ENCODE results near the gene UBE3B.

Gene UBE3B

DNA sequence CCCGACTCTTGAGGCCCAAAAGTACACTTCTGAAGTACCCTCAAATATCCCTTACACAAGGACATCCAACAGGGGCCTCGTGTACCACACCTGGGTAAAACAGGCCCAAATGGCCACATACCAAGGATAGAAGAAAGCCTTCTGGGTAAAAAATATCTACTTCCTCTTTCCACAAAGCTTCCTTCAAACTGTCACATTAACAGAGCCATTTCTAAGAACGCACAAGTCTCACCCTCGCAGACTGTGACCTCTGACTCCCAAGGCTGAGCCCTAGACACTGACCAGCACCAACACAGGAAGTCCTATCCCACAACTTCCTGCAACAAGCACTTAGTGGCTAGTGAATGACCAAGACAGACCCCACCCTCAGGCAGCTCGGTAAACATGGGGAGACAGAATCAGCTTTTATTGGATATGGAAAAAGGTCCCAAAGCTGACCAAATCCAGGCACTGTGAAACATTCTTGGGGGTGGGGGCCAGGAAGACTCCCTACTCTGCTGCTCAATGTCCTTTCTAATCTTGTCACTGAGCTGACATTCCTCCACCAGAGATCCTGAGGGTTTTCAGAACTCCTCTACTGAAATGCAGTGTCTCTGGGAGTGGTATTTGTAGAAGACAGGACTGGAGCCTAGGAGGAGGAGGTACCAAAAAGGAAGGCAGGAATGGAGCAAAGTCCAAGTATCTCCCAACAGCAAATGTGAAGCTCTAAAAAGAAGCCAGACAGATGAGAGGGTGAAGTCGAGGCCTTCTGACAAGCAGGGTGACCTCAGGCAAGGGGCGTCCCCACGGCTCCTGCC, 16.2 kb upstream of the UBE3B start:
- H3K36me3 ChIP-seq (ENCODE audit: control insufficient read depth, insufficient read depth, low read length), result peaks cover 5% of the 10 kb centered on the region
- H3K9me3 ChIP-seq (ENCODE audit: control insufficient read depth, low read length), result no peaks in the 10 kb centered on the region
- peaks cover 58% of the 10 kb centered on the region for H3K4me1 ChIP-seq (ENCODE audit: control insufficient read depth, insufficient read depth, low read length)
- no peaks in the 10 kb centered on the region for H3K27me3 ChIP-seq (ENCODE audit: control insufficient read depth, insufficient read depth, low read length, poor library complexity, severe bottlenecking)
- H3K4me3 ChIP-seq (ENCODE audit: insufficient read depth, low read depth, low read length), result no peak overlapping the region
- H3K27ac ChIP-seq (ENCODE audit: insufficient read depth, low read depth, low read length, poor library complexity, severe bottlenecking), result no peak overlapping the region
- 89% methylated on average over 8 of the region's 8 CpGs for WGBS, 2 experiments

DNA sequence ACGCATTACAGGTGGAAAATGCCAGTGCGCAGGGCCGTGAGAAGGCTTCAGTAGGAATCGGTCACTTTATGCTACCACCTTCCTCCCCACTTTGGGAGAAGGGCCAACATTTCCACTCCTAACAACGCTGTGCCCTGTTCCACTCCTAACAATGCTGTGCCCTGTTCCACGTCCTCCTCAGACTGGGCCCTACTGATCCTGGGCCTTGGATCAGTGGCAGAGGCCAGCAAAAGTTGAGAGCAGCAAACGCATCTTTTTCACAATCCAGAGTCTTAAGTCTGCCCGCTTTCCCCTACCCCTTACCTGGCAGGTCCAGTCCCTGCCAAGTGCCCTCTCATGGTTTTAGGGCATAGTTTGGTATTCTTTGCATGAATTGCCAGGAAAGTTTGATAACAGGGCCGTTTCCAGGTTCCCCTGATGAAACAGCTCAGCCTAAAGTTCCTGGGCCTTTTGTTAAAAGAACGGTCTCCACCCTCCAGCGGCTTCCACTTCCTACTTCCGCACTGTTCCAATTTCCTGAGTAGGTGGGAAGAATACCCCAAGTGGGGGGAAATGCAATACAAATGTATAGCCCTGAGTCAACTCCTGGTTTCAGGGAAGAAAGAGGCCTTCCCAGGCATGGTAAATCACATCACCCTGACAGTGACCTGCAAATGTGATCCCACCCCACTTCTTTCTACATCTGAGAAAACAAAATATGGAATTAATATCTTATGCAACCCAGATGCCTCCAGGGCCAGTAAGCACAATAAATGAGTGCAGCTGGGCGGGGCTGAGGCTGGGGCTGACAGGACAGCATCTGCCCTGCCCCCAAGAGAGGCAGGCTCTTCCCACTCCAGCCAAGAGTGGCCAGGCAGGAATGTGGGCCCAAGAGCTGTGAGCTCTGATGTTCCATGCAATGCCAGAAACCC, 15.3 kb upstream of the UBE3B start:
- peaks cover 3% of the 10 kb centered on the region for H3K36me3 ChIP-seq (ENCODE audit: control insufficient read depth, insufficient read depth, low read length)
- no peaks in the 10 kb centered on the region for H3K9me3 ChIP-seq (ENCODE audit: control insufficient read depth, low read length)
- 86 to 87% methylated on average over 10 to 13 of the region's 13 CpGs for WGBS, 2 experiments
- peak overlapping the region; percentile 78 for H3K27ac ChIP-seq (ENCODE audit: insufficient read depth, low read depth, low read length, poor library complexity, severe bottlenecking)
- H3K27me3 ChIP-seq (ENCODE audit: control insufficient read depth, insufficient read depth, low read length, poor library complexity, severe bottlenecking), result no peaks in the 10 kb centered on the region
- peaks cover 58% of the 10 kb centered on the region for H3K4me1 ChIP-seq (ENCODE audit: control insufficient read depth, insufficient read depth, low read length)
- H3K4me3 ChIP-seq (ENCODE audit: insufficient read depth, low read depth, low read length), result no peak overlapping the region

DNA sequence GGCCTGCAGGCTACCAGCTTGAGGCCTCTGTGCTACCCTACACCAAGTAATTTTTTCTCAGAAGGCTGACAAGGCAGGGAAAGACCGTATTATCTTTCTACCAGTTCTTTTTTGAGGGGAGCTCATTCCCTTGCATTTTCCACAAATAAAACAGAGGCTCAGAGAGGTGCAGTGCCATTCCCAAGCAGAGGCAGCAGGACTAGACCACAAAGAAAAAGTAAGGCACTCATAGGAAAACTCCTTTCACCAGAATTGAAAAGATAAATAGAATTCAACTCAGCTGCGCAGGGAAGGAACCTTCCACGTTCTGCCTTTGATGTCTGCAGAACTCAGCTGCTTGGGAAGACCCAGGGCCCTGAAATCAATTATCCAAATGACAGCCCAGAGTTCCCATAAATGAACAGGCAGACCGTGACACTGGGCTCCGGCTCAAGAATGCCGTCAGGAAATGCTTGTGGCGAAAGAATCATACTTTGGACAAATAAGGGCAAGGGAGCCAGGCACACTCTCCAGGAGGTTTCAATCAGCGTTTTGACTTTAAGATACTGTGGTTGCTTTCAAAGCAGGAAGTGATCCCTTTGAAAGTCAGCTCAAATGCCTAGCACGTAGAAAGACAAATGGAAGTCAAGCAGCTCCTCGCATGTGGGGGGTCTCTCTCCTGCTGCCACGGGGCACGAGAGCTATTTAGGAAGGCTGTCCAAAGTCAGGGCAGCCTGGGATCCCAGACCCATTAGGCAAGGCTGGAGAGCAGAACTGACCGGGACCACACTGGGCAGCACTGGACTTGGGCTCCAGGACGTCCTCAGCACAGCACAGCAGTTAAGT, 14.4 kb upstream of the UBE3B start:
- Histone ChIP-seq H3K36me3 (ENCODE audit: control insufficient read depth, insufficient read depth, low read length) (peaks cover 1% of the 10 kb centered on the region), H3K4me3 (ENCODE audit: insufficient read depth, low read depth, low read length) (no peak overlapping the region)
- 14 to 22% methylated on average over 14 of the region's 14 CpGs for WGBS, 2 experiments

GRCh38 chr12:109463756-109464155, 13.7 kb upstream of the UBE3B start:
- 62 to 70% methylated on average over 5 of the region's 5 CpGs for WGBS, 2 experiments
- H3K36me3 ChIP-seq (ENCODE audit: control insufficient read depth, insufficient read depth, low read length), result peaks cover 5% of the 10 kb centered on the region
- peaks cover 48% of the 10 kb centered on the region for H3K4me1 ChIP-seq (ENCODE audit: control insufficient read depth, insufficient read depth, low read length)
- H3K27me3 ChIP-seq (ENCODE audit: control insufficient read depth, insufficient read depth, low read length, poor library complexity, severe bottlenecking), result no peaks in the 10 kb centered on the region
- no peaks in the 10 kb centered on the region for H3K9me3 ChIP-seq (ENCODE audit: control insufficient read depth, low read length)
- no peak overlapping the region for H3K4me3 ChIP-seq (ENCODE audit: insufficient read depth, low read depth, low read length)
- peak overlapping the region; percentile 29 for H3K27ac ChIP-seq (ENCODE audit: insufficient read depth, low read depth, low read length, poor library complexity, severe bottlenecking)

More for the DNA sequence above, 14.4 kb upstream of the UBE3B start:
- peak overlapping the region; percentile 78 for H3K27ac ChIP-seq (ENCODE audit: insufficient read depth, low read depth, low read length, poor library complexity, severe bottlenecking)
- no peaks in the 10 kb centered on the region for H3K9me3 ChIP-seq (ENCODE audit: control insufficient read depth, low read length)
- no peaks in the 10 kb centered on the region for H3K27me3 ChIP-seq (ENCODE audit: control insufficient read depth, insufficient read depth, low read length, poor library complexity, severe bottlenecking)
- peaks cover 55% of the 10 kb centered on the region for H3K4me1 ChIP-seq (ENCODE audit: control insufficient read depth, insufficient read depth, low read length)

GRCh38 chr12:109464642-109465351, 12.6 kb upstream of the UBE3B start:
- Histone ChIP-seq H3K4me1 (ENCODE audit: control insufficient read depth, insufficient read depth, low read length) (peaks cover 38% of the 10 kb centered on the region), H3K27me3 (ENCODE audit: control insufficient read depth, insufficient read depth, low read length, poor library complexity, severe bottlenecking) (no peaks in the 10 kb centered on the region), H3K36me3 (ENCODE audit: control insufficient read depth, insufficient read depth, low read length) (peaks cover 12% of the 10 kb centered on the region), H3K4me3 (ENCODE audit: insufficient read depth, low read depth, low read length) (no peak overlapping the region), H3K9me3 (ENCODE audit: control insufficient read depth, low read length) (no peaks in the 10 kb centered on the region), H3K27ac (ENCODE audit: insufficient read depth, low read depth, low read length, poor library complexity, severe bottlenecking) (no peak overlapping the region)
- WGBS, 2 experiments, result 96 to 98% methylated on average over 14 of the region's 14 CpGs

DNA sequence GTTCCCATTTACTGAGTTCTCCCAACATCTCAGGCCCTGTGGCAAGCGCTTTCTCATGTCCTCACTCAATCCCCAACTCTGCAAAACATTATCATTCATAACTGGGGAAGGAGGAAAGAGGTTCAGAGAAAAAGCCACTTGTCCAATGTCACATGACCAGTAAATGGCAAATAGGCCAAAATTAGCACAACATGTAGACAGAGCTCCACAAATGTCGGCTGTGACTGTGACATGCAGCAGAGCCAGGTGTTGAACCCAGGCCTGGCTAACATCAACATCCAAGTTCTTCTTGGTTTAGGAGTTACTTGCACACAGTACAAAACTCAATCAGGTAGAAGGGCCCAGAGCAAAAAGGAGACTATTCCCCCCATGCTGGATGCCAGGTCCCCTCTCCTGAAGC, 11.1 kb upstream of the UBE3B start:
- 95 to 96% methylated on average over 2 of the region's 2 CpGs for WGBS, 2 experiments
- Histone ChIP-seq H3K4me1 (ENCODE audit: control insufficient read depth, insufficient read depth, low read length) (peaks cover 26% of the 10 kb centered on the region), H3K9me3 (ENCODE audit: control insufficient read depth, low read length) (no peaks in the 10 kb centered on the region), H3K27ac (ENCODE audit: insufficient read depth, low read depth, low read length, poor library complexity, severe bottlenecking) (no peak overlapping the region), H3K27me3 (ENCODE audit: control insufficient read depth, insufficient read depth, low read length, poor library complexity, severe bottlenecking) (no peaks in the 10 kb centered on the region), H3K4me3 (ENCODE audit: insufficient read depth, low read depth, low read length) (no peak overlapping the region), H3K36me3 (ENCODE audit: control insufficient read depth, insufficient read depth, low read length) (peaks cover 12% of the 10 kb centered on the region)

GRCh38 chr12:109466821-109467220, 10.6 kb upstream of the UBE3B start:
- WGBS, 2 experiments, result 90 to 95% methylated on average over 3 of the region's 3 CpGs
- Histone ChIP-seq H3K27ac (ENCODE audit: insufficient read depth, low read depth, low read length, poor library complexity, severe bottlenecking) (no peak overlapping the region), H3K36me3 (ENCODE audit: control insufficient read depth, insufficient read depth, low read length) (peaks cover 12% of the 10 kb centered on the region)

DNA sequence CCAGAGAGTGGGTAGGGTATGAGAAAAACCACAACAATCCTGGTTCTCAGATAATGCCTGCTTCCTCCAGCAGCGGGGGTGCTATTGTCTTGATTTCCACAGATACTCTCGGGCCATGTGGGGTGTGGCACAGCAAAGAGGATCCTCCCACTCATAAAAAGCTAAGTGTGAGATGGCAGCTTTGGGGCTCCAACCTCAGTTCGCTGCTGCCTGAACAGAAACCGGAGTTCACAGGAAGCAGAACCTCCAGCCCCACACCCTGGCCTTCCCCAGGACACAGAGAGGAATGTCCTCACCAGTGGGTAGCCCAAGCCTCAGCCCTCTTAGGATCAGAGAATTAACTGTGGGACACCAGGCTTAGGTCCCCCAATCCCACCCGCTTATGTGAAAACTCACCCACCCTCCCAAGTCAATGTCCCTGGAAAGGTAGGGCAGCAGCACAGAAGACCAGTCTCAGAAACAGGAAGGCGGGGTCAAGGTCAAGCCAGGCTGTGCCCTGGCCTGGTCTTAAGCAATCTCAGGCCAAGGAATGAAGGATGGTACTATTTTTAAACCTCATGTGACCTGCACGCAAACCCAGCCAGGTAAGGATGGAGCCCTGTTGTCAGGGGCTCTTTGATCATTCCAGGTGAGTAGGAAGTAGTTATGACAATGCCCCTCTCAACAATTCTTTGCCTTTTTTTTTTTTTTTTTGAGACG, 9.3 kb upstream of the UBE3B start:
- Histone ChIP-seq H3K9me3 (ENCODE audit: control insufficient read depth, low read length) (no peaks in the 10 kb centered on the region), H3K4me1 (ENCODE audit: control insufficient read depth, insufficient read depth, low read length) (peaks cover 11% of the 10 kb centered on the region), H3K27ac (ENCODE audit: insufficient read depth, low read depth, low read length, poor library complexity, severe bottlenecking) (no peak overlapping the region), H3K4me3 (ENCODE audit: insufficient read depth, low read depth, low read length) (no peak overlapping the region), H3K36me3 (ENCODE audit: control insufficient read depth, insufficient read depth, low read length) (peaks cover 12% of the 10 kb centered on the region), H3K27me3 (ENCODE audit: control insufficient read depth, insufficient read depth, low read length, poor library complexity, severe bottlenecking) (no peaks in the 10 kb centered on the region)
- WGBS, 2 experiments, result 83 to 85% methylated on average over 7 of the region's 8 CpGs

More at GRCh38 chr12:109466821-109467220, 10.6 kb upstream of the UBE3B start:
- Histone ChIP-seq H3K4me3 (ENCODE audit: insufficient read depth, low read depth, low read length) (no peak overlapping the region), H3K9me3 (ENCODE audit: control insufficient read depth, low read length) (no peaks in the 10 kb centered on the region), H3K4me1 (ENCODE audit: control insufficient read depth, insufficient read depth, low read length) (peaks cover 20% of the 10 kb centered on the region), H3K27me3 (ENCODE audit: control insufficient read depth, insufficient read depth, low read length, poor library complexity, severe bottlenecking) (no peaks in the 10 kb centered on the region)

GRCh38 chr12:109469517-109469916, 7.9 kb upstream of the UBE3B start:
- H3K9me3 ChIP-seq (ENCODE audit: control insufficient read depth, low read length), result no peaks in the 10 kb centered on the region
- H3K27ac ChIP-seq (ENCODE audit: insufficient read depth, low read depth, low read length, poor library complexity, severe bottlenecking), result no peak overlapping the region
- H3K36me3 ChIP-seq (ENCODE audit: control insufficient read depth, insufficient read depth, low read length), result peaks cover 12% of the 10 kb centered on the region
- no peaks in the 10 kb centered on the region for H3K27me3 ChIP-seq (ENCODE audit: control insufficient read depth, insufficient read depth, low read length, poor library complexity, severe bottlenecking)
- no peaks in the 10 kb centered on the region for H3K4me1 ChIP-seq (ENCODE audit: control insufficient read depth, insufficient read depth, low read length)
- no peak overlapping the region for H3K4me3 ChIP-seq (ENCODE audit: insufficient read depth, low read depth, low read length)
- WGBS, 2 experiments, result 95% methylated on average over 10 of the region's 10 CpGs

All from ectodermal cell (in vitro differentiated cells).